A673 (cell line): ENCODE data around the gene PLVAP. TPM values are rescaled to one million over a fixed set of nuclear protein-coding genes. Genes with fewer than 3 reads are reported as not detected.

Source experiments
- BruUV-seq: library from RNA; stranded (reverse); fragments of 400-500 nt; replicated peaks from 2 replicates; lab custom pipeline; 2021; lab: Mats Ljungman, UMichigan
- CTCF ChIA-PET: fragments of 300-600 bp; sonication (Branson Sonifier 250); formaldehyde crosslinking; loops from one replicate; lab custom pipeline; 2022; ENCODE audit warnings: antibody characterized with exemption; lab: Charles Lee
- POLR2A ChIA-PET: fragments of 300-600 bp; sonication (Branson Sonifier 250); formaldehyde crosslinking; loops from one replicate; lab custom pipeline; 2022; ENCODE audit warnings: antibody characterized with exemption; ENCODE audit not compliant: low non-redundant PET; lab: Charles Lee
- DNase-seq: peaks from one replicate; pipeline ENCODE4 v3.0.0-alpha.2; 2015; ENCODE audit warnings: low spot score
- H3K27ac ChIP-seq: fragments of 200-600 bp; sonication (generic); 2 replicates; pipeline ENCODE4 v1.5.1; 2016; ENCODE audit warnings: mixed run types, low read depth, mild to moderate bottlenecking, mixed read lengths, antibody characterized with exemption, low read length; ENCODE audit not compliant: poor library complexity, severe bottlenecking
- H3K27me3 ChIP-seq: fragments of 200-600 bp; sonication (generic); replicated peaks from 2 replicates; pipeline ENCODE4 v1.6.1; 2017; ENCODE audit warnings: mixed run types, low read depth, mild to moderate bottlenecking, mixed read lengths, antibody characterized with exemption, low read length; ENCODE audit not compliant: insufficient read depth, poor library complexity
- H3K36me3 ChIP-seq: fragments of 200-600 bp; sonication (generic); 2 replicates; pipeline ENCODE4 v1.6.1; 2016; ENCODE audit warnings: mixed run types, mild to moderate bottlenecking, mixed read lengths, antibody characterized with exemption, low read length; ENCODE audit not compliant: insufficient read depth, poor library complexity, severe bottlenecking
- H3K4me1 ChIP-seq: fragments of 200-600 bp; sonication (generic); 2 replicates; pipeline ENCODE4 v1.6.1; 2017; ENCODE audit warnings: mixed run types, mild to moderate bottlenecking, mixed read lengths, antibody characterized with exemption, low read length; ENCODE audit not compliant: insufficient read depth, poor library complexity, severe bottlenecking
- H3K4me3 ChIP-seq: fragments of 200-600 bp; sonication (generic); 2 replicates; pipeline ENCODE4 v1.5.1; 2016; ENCODE audit warnings: low read depth, mixed run types, mild to moderate bottlenecking, mixed read lengths, low read length; ENCODE audit not compliant: poor library complexity, severe bottlenecking
- H3K9me3 ChIP-seq: fragments of 200-600 bp; sonication (generic); 2 replicates; pipeline ENCODE4 v1.6.1; 2016; ENCODE audit warnings: mixed run types, low read depth, mild to moderate bottlenecking, mixed read lengths, antibody characterized with exemption, low read length; ENCODE audit not compliant: poor library complexity, severe bottlenecking
- CTCF ChIP-seq: fragments of 300-800, 200-600 bp; sonication (generic); conservative IDR thresholded peaks from 2 replicates; pipeline ENCODE4 v1.5.1; 2017; ENCODE audit warnings: low read depth, mild to moderate bottlenecking, antibody characterized with exemption, low read length, moderate library complexity, mixed read lengths
- EZH2 ChIP-seq: fragments of 200-600 bp; sonication (generic); IDR thresholded peaks from 2 replicates; pipeline ENCODE4 v1.6.1; 2017; ENCODE audit warnings: borderline replicate concordance, low read depth, mild to moderate bottlenecking, mixed read lengths, antibody characterized with exemption, low read length; ENCODE audit not compliant: poor library complexity, severe bottlenecking
- intact Hi-C: fragments of 100-400 bp; cut with micrococcal nuclease; formaldehyde crosslinking; loops from one replicate; pipeline ENCODE4 v1.10.0; 2022; ENCODE audit not compliant: unreplicated experiment
- total RNA-seq: library from RNA; stranded (reverse); gene quantifications from 2 replicates; pipeline ENCODE4 v1.2.3, GENCODE V29; 2021

Gene PLVAP
- total RNA-seq, 1 experiment from 2014 or later: 0.24 TPM

DNA sequence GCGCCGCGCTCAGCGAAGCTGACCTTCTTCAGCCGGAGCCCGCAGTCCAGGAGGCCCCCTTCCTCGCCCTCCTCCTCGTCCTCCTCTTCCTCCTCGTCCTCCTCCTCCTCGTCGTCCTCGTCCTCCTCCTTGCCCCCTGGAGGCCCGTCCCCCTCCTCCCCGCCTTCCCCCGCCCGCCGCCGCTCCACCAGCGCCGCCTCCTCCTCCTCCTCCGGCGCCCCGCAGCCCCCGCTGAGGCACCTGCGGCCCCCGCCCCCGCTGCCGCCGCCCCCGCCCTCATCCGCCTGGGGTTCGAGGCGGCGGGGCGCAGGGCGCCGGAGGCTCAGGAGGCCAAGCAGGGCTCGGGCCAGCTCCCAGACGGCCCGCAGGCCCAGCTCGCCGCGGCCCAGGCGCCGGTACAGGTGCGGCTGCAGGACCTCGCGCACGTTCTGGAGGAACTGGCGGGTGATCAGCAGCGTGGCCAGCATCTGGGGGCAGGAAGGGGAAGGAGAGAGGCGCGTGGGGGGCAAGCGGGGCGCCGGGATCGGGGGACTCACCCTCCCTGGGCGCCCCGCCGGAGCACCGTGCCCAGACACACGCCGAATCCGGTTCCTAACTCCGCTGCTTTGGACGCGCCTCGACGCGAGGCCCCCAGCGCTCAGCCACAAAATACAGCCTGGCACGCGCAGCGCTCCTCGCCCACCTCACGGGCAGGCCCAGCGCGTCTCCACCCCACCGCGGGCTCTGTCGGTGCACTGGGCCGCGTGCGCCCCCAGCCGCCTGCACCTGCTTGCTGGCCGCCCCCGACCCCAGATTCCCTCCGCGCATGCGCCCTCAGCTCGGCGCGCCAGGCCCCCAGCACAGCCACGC is 48.4 kb downstream of the PLVAP start:
- TF ChIP-seq EZH2 (no peak), CTCF (no peak)
- no peaks in the 10 kb centered on the region for H3K4me1 ChIP-seq
- no peaks in the 10 kb centered on the region for H3K9me3 ChIP-seq
- ChIA-PET POLR2A (no interaction called here), CTCF (no interaction called here)
- no peak overlapping the region for H3K27ac ChIP-seq
- no peak overlapping the region for H3K4me3 ChIP-seq
- H3K27me3 ChIP-seq: no peaks in the 10 kb centered on the region
- peaks cover 18% of the 10 kb centered on the region for H3K36me3 ChIP-seq
- intact Hi-C loops: no loop called here
- BruUV-seq: no TSS peak
- no peak for DNase-seq

- no peaks in the 10 kb centered on the region for H3K4me1 ChIP-seq
- no peak overlapping the region for H3K4me3 ChIP-seq
- H3K27ac ChIP-seq: no peak overlapping the region
- no peak for DNase-seq
- peaks cover 16% of the 10 kb centered on the region for H3K36me3 ChIP-seq
- TF ChIP-seq EZH2: no peak
- TF ChIP-seq CTCF: no peak
- intact Hi-C loops: no loop called here
- POLR2A ChIA-PET: no interaction called here
- CTCF ChIA-PET: no interaction called here
- H3K27me3 ChIP-seq: no peaks in the 10 kb centered on the region
- no TSS peak for BruUV-seq
- no peaks in the 10 kb centered on the region for H3K9me3 ChIP-seq
Observed at GRCh38 chr19:17327654-17328516, 49.3 kb downstream of the PLVAP start.

DNA sequence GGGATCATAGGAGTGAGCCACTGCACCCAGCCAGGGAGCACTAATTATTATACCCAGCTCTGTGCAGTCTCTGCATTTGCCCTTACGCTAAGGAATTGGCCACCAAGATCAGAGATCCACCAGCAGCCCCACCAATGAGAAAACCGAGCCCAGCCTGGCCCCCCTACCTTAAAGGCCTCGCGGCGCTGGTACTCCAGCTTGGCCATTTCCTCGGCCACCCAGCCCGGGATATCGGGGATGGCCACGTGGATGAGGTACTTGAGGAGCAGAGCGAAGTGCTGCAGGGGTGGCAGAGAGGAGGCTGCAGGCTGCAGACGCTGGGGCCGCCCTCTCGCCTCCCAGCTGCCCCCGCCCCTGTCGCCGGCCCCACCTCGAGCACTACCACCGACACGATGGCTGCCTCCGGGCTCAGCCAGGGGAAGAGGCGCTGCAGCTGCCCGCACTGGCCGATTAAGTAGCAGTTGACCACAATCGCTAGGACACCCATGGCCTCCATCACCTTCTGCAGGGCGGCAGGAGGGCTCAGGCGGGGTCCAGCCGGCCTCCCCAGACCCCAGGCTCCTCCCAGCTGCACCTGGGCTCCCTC is 50.0 kb downstream of the PLVAP start:
- Histone ChIP-seq H3K27me3 (no peaks in the 10 kb centered on the region), H3K36me3 (peaks cover 14% of the 10 kb centered on the region), H3K9me3 (no peaks in the 10 kb centered on the region), H3K27ac (no peak overlapping the region), H3K4me1 (no peaks in the 10 kb centered on the region), H3K4me3 (no peak overlapping the region)
- intact Hi-C loops: no loop called here
- no peak for DNase-seq
- ChIA-PET POLR2A (interaction anchor here (1.0 kb wide), 1 partner anchor 9 kb away, joined by 4 read pairs; no protein-coding TSS in a partner anchor), CTCF (no interaction called here)
- BruUV-seq: no TSS peak
- TF ChIP-seq EZH2 (no peak), CTCF (no peak)
